Stimulated activated CD8-positive, alpha-beta memory T cell treated with anti-CD3 and anti-CD28 coated beads, Interleukin-2, amount 100 ng/mL, for 48 hours (primary cell): ENCODE data around the gene PGBD4.
A peak's percentile ranks its signal among the peaks of the same experiment; 100 is the strongest.

Experiments
- DNase-seq, 2 donors: peaks; one replicate each; pipeline ENCODE4 v3.0.0-alpha.2; 2020; ENCODE audit warnings: low read depth in 2 of 2

Gene PGBD4

GRCh38 chr15:34101366-34102174, at the start of gene PGBD4, which contains the start of gene EMC7:
TSS of gene PGBD4 (plus strand) at chr15:34102083. CDS start at chr15:34102532, 449 bp downstream.
TSS of gene EMC7 (minus strand) at chr15:34101862. CDS start at chr15:34101839, 23 bp downstream.
- DNase-seq = peak; percentile 94 to 99

DNA sequence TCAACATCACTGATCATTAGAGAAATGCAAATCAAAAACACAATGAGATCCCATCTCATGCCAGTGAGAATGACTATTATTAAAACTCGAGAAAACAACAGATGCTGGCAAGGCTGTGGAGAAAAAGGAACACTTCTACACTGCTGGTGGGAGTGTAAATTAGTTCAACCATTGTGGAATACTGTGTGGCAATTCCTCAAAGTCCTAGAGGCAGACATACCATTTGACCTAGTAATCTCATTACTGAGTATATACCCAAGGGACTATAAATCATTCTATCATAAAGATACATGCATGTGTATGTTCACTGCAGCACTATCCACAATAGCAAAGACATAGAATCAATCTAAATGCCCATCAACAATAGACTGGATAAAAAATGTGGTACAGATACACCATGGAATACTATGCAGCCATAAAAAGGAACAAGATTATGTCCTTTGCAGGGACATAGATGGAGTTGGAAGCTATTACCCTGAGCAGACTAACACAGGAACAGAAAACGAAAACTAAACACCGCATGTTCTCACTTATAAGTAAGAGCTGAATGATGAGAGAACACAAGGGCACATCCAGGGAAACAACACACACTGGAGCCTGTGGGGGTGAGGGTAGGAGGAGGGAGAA, 47.7 kb upstream of the PGBD4 start:
- DNase-seq = no peak

DNA sequence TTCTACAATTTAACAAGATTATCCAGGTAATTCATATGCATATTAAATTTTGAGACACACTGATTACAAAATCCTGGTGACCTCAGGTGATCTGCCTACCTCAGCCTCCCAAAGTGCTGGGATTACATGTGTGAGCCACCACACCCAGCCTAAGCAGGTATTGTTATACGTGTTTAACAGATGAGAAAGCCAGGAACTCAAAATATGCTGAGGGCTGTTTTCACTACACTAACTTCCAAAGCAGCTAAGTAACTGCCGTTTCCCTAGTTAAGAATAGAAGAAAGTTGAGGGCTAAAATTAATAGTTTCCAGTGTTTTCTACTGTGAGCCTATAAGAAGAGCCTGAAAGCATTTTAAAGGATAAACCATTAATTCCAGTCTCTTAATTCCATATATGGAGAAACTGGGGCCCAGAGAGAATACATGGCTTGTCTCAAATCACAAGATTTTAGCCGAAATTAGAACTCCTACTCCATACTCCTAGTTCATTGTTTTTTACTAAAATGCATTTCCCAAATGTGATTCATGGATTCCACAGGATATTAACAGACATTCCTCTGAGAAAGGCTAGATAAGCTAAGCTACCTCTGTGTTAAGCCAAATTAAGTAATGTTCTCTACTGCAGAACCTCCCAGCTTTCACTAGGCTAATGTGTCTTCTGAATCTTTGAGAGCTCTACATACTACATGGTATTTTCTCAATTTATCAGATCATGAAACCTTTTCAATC, 45.9 kb upstream of the PGBD4 start:
- DNase-seq = no peak

- no peak for DNase-seq
Observed at GRCh38 chr15:34056911-34057310, 45.0 kb upstream of the PGBD4 start.

- DNase-seq = no peak
Observed at GRCh38 chr15:34059476-34059875, 42.4 kb upstream of the PGBD4 start.

DNA sequence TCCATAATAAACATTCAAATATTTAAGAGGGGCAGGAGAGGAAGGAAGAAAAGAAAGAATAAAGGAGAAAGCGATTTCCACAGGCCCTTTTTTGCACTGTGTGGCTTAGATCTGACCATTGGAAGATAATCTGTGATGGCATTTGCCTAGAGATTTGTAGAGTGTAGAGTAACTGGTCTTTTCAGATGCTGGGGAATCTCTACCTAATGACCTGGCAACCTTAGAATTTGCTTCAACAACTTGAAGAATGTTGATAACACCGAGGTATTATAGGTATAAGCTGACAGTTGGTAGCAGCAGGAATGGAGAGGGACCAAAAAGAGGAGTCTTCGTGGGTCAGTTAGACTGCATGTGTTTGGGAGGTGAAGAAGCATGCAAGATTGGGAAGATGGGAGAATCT, 41.9 kb upstream of the PGBD4 start:
- DNase-seq = no peak

GRCh38 chr15:34064438-34064837, 37.4 kb upstream of the PGBD4 start:
- no peak for DNase-seq

GRCh38 chr15:34065261-34065660, 36.6 kb upstream of the PGBD4 start:
- DNase-seq = no peak

- DNase-seq = no peak
Observed at GRCh38 chr15:34065941-34066340, 35.9 kb upstream of the PGBD4 start.

DNA sequence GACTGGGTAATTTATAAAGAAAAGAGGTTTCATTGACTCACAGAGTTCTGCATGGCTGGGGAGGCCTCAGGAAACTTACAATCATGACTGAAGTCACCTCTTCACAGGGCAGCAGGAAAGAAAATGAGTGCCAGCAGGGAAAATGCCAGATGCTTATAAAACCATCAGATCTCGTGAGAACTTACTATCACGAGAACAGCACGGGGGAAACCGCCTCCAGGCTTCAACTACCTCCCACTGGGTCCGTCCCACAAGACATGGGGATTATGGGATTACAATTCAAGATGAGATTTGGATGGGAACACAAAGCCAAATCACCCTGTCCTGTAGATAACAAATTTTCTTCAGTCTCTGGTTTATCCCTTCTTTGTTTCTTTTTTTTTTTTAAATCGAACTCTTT, 31.9 kb upstream of the PGBD4 start:
- no peak for DNase-seq

- DNase-seq = no peak
Observed at GRCh38 chr15:34076785-34077184, 25.1 kb upstream of the PGBD4 start.

DNA sequence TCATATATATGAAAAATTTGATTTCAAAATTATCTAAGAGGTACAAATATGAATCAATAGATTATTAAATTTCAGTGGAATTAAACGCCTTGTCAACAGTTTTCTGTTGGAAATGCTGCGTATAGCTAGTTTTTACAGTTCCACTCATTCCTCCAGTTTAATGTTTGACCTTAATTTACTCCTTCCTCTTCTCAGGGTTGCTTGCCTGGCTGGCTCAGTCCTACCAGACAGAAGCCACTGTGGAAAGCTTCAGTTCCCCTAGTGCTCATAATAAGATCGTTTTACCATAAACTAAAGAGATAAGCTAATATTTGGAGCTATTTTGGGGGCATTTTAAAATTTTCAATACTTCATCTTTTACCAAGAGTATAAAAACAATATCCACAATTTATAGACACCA, 23.0 kb upstream of the PGBD4 start:
- no peak for DNase-seq

- no peak for DNase-seq
Observed at GRCh38 chr15:34079904-34080303, 22.0 kb upstream of the PGBD4 start.

DNA sequence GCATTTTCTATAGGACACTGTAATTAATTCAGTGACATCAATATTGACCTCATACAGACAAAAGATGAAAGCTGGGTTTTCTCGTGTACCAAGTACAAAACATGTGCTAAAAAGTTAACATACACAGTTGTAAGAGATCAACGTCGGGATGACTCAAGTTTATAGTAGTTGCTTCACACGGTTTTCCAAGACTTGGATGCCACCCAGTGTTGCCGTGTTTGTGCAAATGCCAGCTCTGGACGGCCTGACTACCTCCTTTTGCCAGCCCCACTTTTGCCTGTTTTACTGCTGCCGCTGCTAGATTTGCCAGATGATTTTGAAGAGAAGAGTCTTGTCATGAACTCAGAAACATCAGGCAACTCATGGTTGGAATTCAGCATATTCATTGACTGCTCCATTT, 17.8 kb upstream of the PGBD4 start:
- no peak for DNase-seq

DNA sequence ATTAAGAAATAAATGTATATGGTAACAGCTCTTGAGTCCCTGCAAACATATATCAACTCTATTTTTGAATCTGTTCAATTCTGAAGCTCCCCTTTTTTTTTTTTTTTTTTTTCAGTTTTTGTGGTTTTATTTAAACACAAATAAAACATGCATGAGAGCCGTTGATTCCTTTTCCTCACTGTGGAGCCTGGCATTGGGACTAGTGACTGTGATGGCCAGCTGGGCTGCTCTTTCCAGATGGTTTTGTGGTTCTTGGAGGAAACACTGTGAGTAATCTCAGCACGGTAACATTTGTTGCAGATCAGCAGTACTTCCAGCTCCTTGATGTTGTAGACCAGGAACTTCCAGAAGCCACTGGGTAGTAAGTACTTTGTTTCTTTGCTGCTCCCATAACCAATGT, 16.1 kb upstream of the PGBD4 start:
- DNase-seq = no peak

GRCh38 chr15:34099914-34100313, 2.0 kb upstream of the PGBD4 start:
- DNase-seq = no peak

GRCh38 chr15:34102175-34102925, 467 bp downstream of the PGBD4 start:
- DNase-seq = no peak

- no peak for DNase-seq
Observed at GRCh38 chr15:34106423-34106822, 4.5 kb downstream of the PGBD4 start.

DNA sequence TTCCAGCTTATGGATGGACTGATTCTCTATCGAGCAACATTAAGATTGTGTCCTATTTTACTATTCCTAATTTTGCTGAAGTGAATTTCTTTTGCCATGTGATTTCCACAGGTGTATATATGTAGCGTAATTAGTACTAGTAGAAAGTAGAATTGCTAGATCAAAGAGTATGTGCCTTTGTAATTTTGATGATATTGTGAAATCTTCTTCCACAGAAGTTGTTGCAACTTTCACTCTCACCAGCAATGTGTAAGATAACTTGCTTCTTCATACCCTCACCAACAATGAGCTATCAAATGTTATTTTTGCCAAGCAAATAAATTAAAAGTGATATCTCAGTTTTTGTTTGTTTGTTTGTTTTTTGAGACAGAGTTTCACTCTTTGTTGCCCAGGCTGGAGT, 5.4 kb downstream of the PGBD4 start:
- DNase-seq = no peak

- DNase-seq = no peak
Observed at GRCh38 chr15:34109797-34110663, 8.1 kb downstream of the PGBD4 start.

DNA sequence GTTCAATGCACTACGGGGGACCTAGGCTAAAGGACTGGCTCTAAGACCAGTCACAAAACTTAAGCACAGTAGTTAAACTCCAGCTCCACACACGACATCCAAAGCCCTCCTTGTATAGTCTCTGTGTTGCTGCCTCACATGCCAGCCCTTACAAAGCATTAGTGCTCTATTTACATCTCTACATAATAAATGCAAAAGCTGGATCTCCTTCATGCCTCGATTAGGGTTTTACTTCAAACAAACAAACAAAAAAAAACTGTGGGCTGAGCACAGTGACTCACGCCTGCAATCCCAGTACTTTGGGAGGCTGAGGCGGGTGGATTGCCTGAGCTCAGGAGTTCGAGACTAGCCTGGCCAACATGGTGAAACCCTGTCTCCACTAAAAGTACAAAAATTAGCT, 9.6 kb downstream of the PGBD4 start:
- DNase-seq = no peak
